ENCODE measurements around the gene FERMT1. TPM values are rescaled to one million over a fixed set of nuclear protein-coding genes. Genes with fewer than 3 reads are reported as not detected.

FERMT1 gene
- total and polyA plus RNA-seq, 2 of the 4 experiments (the other 2 are of a cell fraction) = 1.8 to 2.3 TPM

DNA sequence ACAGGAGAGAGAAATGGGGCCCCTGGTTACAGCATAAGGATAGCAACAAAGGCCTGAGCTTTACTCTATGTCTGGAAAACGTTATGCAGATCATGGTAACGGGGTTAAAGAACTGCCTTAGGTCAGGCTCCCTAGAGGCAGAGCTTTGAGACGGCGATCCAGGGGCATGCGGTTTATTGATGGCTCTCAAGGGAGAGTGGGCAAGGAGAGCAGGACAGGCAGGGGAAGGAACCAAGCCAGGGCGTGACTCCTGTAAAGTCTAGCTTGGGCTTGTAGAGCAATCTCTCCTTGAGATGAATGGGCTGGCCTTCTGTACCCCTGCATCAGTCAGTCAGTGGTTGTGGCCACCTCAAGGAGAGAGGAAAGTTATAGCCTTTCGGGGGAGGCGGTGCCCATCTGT is 12.5 kb upstream of the FERMT1 start:
- Histone ChIP-seq H3K4me1 (ENCODE audit: control insufficient read depth, insufficient read depth, low read length) (no peaks in the 10 kb centered on the region), H2AK5ac (ENCODE audit: low read depth, low read length) (no peak overlapping the region), H4K5ac (ENCODE audit: low read depth, low read length) (no peak overlapping the region), H3K9ac (ENCODE audit: low read depth, low read length) (no peak overlapping the region), H2AFZ (replicated peaks; ENCODE audit: low read length, poor library complexity) (no peak overlapping the region), H3K4me2 (ENCODE audit: low read depth, low read length) (no peak overlapping the region), H3K36me3 (ENCODE audit: control insufficient read depth, insufficient read depth, low read length) (no peaks in the 10 kb centered on the region), H3K9me1 (ENCODE audit: insufficient read depth, low read length) (no peaks in the 10 kb centered on the region), H2BK15ac (ENCODE audit: low read depth, low read length) (no peak overlapping the region), H3K79me1 (ENCODE audit: low read depth in 1 of 2, low read length in 2 of 2) (no peaks in the 10 kb centered on the region), H3K27ac (ENCODE audit: insufficient read depth, low read length) (no peak overlapping the region), H3K14ac (replicated peaks; ENCODE audit: low read depth, low read length) (no peak overlapping the region), H3K18ac (ENCODE audit: low read depth, low read length) (no peak overlapping the region), H3K27me3 (ENCODE audit: control insufficient read depth, insufficient read depth, low read length) (peaks cover 8% of the 10 kb centered on the region), H2AK9ac (replicated peaks; ENCODE audit: low read depth, low read length, poor library complexity) (no peak overlapping the region), H4K8ac (ENCODE audit: low read depth in 2 of 2, low read length in 2 of 2) (no peak overlapping the region), H4K20me1 (ENCODE audit: insufficient read depth, low read length) (no peaks in the 10 kb centered on the region), H3K23ac (ENCODE audit: low read depth, low read length) (no peak overlapping the region), H4K91ac (ENCODE audit: insufficient read depth, low read depth, low read length) (no peak overlapping the region), H3K4me3 (ENCODE audit: insufficient read depth, low read depth, low read length) (no peak overlapping the region), H3K4ac (ENCODE audit: low read depth, low read length) (no peak overlapping the region), H2BK120ac (ENCODE audit: low read depth, low read length) (no peak overlapping the region), H2BK5ac (ENCODE audit: low read depth, low read length, poor library complexity, severe bottlenecking) (no peak overlapping the region), H3K9me3 (ENCODE audit: control insufficient read depth, insufficient read depth, low read length) (no peaks in the 10 kb centered on the region), H2BK20ac (ENCODE audit: low read depth, low read length) (no peak overlapping the region), H3K56ac (ENCODE audit: extremely low read depth, insufficient read depth, low read length) (no peak overlapping the region)
- BruUV-seq (replicated peaks) = no TSS peak
- intact Hi-C loops (cut with micrococcal nuclease) (no loop called here), dilution Hi-C loops (cut with HindIII; ENCODE audit: low sequenced_read_pairs, unreplicated experiment) (no loop called here), in situ Hi-C loops (cut with MboI; ENCODE audit: low sequenced_read_pairs) (no loop called here)
- ChIA-PET POLR2A (ENCODE audit: unreplicated experiment) (no interaction called here), CTCF (no interaction called here)
- no peak for DNase-seq
- WGBS, 2 experiments (ENCODE audit: extremely low coverage in 2 of 2, insufficient read length in 1 of 2) = 70% methylated on average over 4 of the region's 8 CpGs; no CpG with 5 or more reads in 1 of the 2 experiments
- TF ChIP-seq RCOR1 (IDR thresholded peaks at IDR 0.05; ENCODE audit: insufficient replicate concordance, low read length) (no peak), FOS (IDR thresholded peaks at IDR 0.05; ENCODE audit: low read depth, low read length) (no peak), MAZ (IDR thresholded peaks at IDR 0.05; ENCODE audit: borderline replicate concordance, low read depth, low read length) (no peak), CEBPB (IDR thresholded peaks at IDR 0.05; ENCODE audit: low read depth, low read length) (no peak), MAFK (IDR thresholded peaks at IDR 0.05; ENCODE audit: low read depth, low read length) (no peak), RFX5 (IDR thresholded peaks at IDR 0.05; ENCODE audit: low read depth, low read length) (no peak), MXI1 (IDR thresholded peaks at IDR 0.05; ENCODE audit: borderline replicate concordance, low read depth, low read length) (no peak), SMC3 (IDR thresholded peaks at IDR 0.05; ENCODE audit: low read depth, low read length) (no peak), BHLHE40 (IDR thresholded peaks at IDR 0.05; ENCODE audit: low read depth, low read length) (no peak), CHD1 (IDR thresholded peaks at IDR 0.05; ENCODE audit: low read depth, low read length) (no peak), NFE2L2 (IDR thresholded peaks at IDR 0.05; ENCODE audit: low read depth, low read length) (no peak), POLR2A (IDR thresholded peaks at IDR 0.05; ENCODE audit: low read depth, low read length) (no peak), RAD21 (IDR thresholded peaks at IDR 0.05; ENCODE audit: low read length) (no peak)
- TF ChIP-seq, protein P1, sequence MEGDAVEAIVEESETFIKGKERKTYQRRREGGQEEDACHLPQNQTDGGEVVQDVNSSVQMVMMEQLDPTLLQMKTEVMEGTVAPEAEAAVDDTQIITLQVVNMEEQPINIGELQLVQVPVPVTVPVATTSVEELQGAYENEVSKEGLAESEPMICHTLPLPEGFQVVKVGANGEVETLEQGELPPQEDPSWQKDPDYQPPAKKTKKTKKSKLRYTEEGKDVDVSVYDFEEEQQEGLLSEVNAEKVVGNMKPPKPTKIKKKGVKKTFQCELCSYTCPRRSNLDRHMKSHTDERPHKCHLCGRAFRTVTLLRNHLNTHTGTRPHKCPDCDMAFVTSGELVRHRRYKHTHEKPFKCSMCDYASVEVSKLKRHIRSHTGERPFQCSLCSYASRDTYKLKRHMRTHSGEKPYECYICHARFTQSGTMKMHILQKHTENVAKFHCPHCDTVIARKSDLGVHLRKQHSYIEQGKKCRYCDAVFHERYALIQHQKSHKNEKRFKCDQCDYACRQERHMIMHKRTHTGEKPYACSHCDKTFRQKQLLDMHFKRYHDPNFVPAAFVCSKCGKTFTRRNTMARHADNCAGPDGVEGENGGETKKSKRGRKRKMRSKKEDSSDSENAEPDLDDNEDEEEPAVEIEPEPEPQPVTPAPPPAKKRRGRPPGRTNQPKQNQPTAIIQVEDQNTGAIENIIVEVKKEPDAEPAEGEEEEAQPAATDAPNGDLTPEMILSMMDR (conservative IDR thresholded peaks at IDR 0.05; ENCODE audit: low read depth, low read length) = no peak
- TF ChIP-seq, protein P2, sequence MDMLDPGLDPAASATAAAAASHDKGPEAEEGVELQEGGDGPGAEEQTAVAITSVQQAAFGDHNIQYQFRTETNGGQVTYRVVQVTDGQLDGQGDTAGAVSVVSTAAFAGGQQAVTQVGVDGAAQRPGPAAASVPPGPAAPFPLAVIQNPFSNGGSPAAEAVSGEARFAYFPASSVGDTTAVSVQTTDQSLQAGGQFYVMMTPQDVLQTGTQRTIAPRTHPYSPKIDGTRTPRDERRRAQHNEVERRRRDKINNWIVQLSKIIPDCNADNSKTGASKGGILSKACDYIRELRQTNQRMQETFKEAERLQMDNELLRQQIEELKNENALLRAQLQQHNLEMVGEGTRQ (IDR thresholded peaks at IDR 0.05; ENCODE audit: low read depth, low read length) = no peak
- TF ChIP-seq, protein P3, sequence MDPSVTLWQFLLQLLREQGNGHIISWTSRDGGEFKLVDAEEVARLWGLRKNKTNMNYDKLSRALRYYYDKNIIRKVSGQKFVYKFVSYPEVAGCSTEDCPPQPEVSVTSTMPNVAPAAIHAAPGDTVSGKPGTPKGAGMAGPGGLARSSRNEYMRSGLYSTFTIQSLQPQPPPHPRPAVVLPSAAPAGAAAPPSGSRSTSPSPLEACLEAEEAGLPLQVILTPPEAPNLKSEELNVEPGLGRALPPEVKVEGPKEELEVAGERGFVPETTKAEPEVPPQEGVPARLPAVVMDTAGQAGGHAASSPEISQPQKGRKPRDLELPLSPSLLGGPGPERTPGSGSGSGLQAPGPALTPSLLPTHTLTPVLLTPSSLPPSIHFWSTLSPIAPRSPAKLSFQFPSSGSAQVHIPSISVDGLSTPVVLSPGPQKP (IDR thresholded peaks at IDR 0.05; ENCODE audit: borderline replicate concordance, low read depth, low read length) = no peak
- ATAC-seq (ENCODE audit: low read depth) = no peak
